Keratinocyte (primary cell): ENCODE results near the gene ANKS6. TPM values are rescaled to one million over a fixed set of nuclear protein-coding genes. Genes with fewer than 3 reads are reported as not detected.

Experiments
- DNase-seq: peaks from one replicate; pipeline ENCODE4 v3.0.0-alpha.2; 2011; ENCODE audit warnings: low read depth, missing footprints, low spot score
- FAIRE-seq: peaks from 2 replicates; lab custom pipeline; 2011; peaks lifted over from hg19 to GRCh38; lab: Jason Lieb, UNC
- H2AFZ ChIP-seq: 2 replicates; pipeline ENCODE4 v1.6.0; 2012; ENCODE audit warnings: low read length, control low read depth, inconsistent platforms; ENCODE audit not compliant: control insufficient read depth
- H3K27ac ChIP-seq: 2 replicates; pipeline ENCODE4 v1.5.1; 2011; ENCODE audit warnings: low read length; ENCODE audit not compliant: control insufficient read depth, insufficient read depth
- H3K27me3 ChIP-seq: 3 replicates; pipeline ENCODE4 v1.6.0; 2011; ENCODE audit warnings: low read length; ENCODE audit not compliant: control insufficient read depth, insufficient read depth; ENCODE audit errors: extremely low read depth
- H3K36me3 ChIP-seq, 2 experiments: 2 replicates in 1 of 2; 3 replicates in 1 of 2; pipeline ENCODE4 v1.5.1; 2011; ENCODE audit warnings: low read length in 2 of 2, mild to moderate bottlenecking in 1 of 2; ENCODE audit not compliant: control insufficient read depth in 2 of 2, insufficient read depth in 2 of 2; ENCODE audit errors: extremely low read depth in 1 of 2
- H3K4me1 ChIP-seq: 3 replicates; pipeline ENCODE4 v1.5.1; 2011; ENCODE audit warnings: low read length; ENCODE audit not compliant: control insufficient read depth, insufficient read depth; ENCODE audit errors: extremely low read depth
- H3K4me2 ChIP-seq: 3 replicates; pipeline ENCODE4 v1.6.0; 2011; ENCODE audit warnings: low read depth, low read length; ENCODE audit not compliant: control insufficient read depth, insufficient read depth; ENCODE audit errors: extremely low read depth
- H3K4me3 ChIP-seq, 3 experiments: fragments of 200-600 bp in 1 of 3; sonication (generic) in 1 of 3; 2 replicates in 2 of 3; 3 replicates in 1 of 3; pipeline ENCODE4 v1.5.1; 2011 to 2016; ENCODE audit warnings: low read length in 3 of 3, mild to moderate bottlenecking in 3 of 3, control low read depth in 2 of 3, inconsistent platforms in 1 of 3, low read depth in 1 of 3, mixed read lengths in 1 of 3, mixed run types in 1 of 3, moderate library complexity in 1 of 3; ENCODE audit not compliant: control insufficient read depth in 2 of 3, insufficient read depth in 2 of 3; ENCODE audit errors: extremely low read depth in 1 of 3
- H3K79me2 ChIP-seq: 2 replicates; pipeline ENCODE4 v1.6.0; 2012; ENCODE audit warnings: low read length; ENCODE audit not compliant: control insufficient read depth, insufficient read depth
- H3K9ac ChIP-seq: 3 replicates; pipeline ENCODE4 v1.6.0; 2011; ENCODE audit warnings: low read length; ENCODE audit not compliant: control insufficient read depth, insufficient read depth; ENCODE audit errors: extremely low read depth
- H3K9me1 ChIP-seq: 3 replicates; pipeline ENCODE4 v1.6.0; 2011; ENCODE audit warnings: low read length; ENCODE audit not compliant: control insufficient read depth, insufficient read depth; ENCODE audit errors: extremely low read depth
- H3K9me3 ChIP-seq: 2 replicates; pipeline ENCODE4 v1.5.1; 2012; ENCODE audit warnings: low read depth, low read length; ENCODE audit not compliant: control insufficient read depth
- H4K20me1 ChIP-seq: 3 replicates; pipeline ENCODE4 v1.6.0; 2011; ENCODE audit warnings: low read length; ENCODE audit not compliant: control insufficient read depth, insufficient read depth; ENCODE audit errors: extremely low read depth
- EZH2 ChIP-seq: IDR thresholded peaks from one replicate; pipeline ENCODE4 v1.6.1; 2012; ENCODE audit warnings: inconsistent platforms, mild to moderate bottlenecking, low read length, moderate library complexity
- dilution Hi-C: fragments of 300-500 bp; cut with MboI; formaldehyde crosslinking; loops from one replicate; pipeline ENCODE4 v1.7.0; 2020; ENCODE audit warnings: low sequenced_read_pairs; ENCODE audit not compliant: extremely low pct_ligation_motif_present
- polyA plus RNA-seq, 5 experiments: library from polyadenylated mRNA; depleted of rRNA in 3 of 5; stranded (reverse) in 3 of 5; stranded (forward) in 1 of 5; unstranded in 1 of 5; fragments of >200 nt; gene quantifications; 1 replicate in 1 of 5; 2 replicates in 3 of 5; 3 replicates in 1 of 5; pipeline versions ENCODE4 v1.2.1 to v1.2.3, GENCODE V29; 2011 to 2012; ENCODE audit warnings: missing spikeins in 2 of 5, low read depth in 1 of 5, low replicate concordance in 1 of 5
- TF ChIP-seq, protein P1 (sequence below), 3 experiments: IDR thresholded peaks in 1 of 3; conservative IDR thresholded peaks in 1 of 3; optimal IDR thresholded peaks in 1 of 3; 2 replicates in 2 of 3; 3 replicates in 1 of 3; pipeline versions ENCODE3 to v1.5.1; 2011; ENCODE audit warnings: low read length in 3 of 3, mild to moderate bottlenecking in 3 of 3, moderate library complexity in 2 of 3, control low read depth in 1 of 3, inconsistent platforms in 1 of 3; ENCODE audit not compliant: insufficient read depth in 2 of 3; ENCODE audit errors: extremely low read depth in 1 of 3

The ANKS6 gene
- polyA plus RNA-seq, 1 donor (not counting 4 experiments of a cell fraction or from before 2014, with no cell fraction given): 13.5 TPM

DNA sequence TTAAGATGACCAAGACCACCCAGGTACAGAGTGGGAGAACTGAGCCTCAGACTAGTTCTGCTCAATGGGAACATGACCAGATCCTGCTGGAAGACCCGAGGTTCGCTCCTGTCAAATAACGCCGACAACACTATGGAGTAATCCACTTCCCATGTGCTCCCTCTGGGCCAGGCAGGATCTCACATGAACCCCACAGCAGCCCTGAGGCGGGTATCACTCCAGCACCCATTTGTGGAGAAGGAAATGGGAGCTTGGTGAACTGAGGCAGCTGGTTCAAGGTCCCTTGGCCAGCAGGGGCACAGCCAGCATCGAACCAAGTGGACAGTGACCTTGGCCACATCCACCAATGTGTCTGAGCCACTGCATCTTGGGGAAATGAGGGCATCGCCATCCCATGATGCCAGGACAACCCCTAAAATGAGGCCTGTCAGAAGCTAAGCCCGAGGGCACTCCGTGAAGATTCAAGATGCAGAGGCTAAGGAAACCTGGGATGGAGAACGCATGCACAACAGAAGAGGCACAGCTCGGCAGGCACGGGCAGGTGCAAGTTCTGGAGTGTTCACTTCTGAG is 8.5 kb downstream of the ANKS6 start:
- Histone ChIP-seq H3K4me2 (no peak overlapping the region), H3K9ac (no peak overlapping the region), H3K9me3 (no peaks in the 10 kb centered on the region), H3K27ac (no peak overlapping the region), H3K4me3 (no peak overlapping the region), H2AFZ (no peak overlapping the region), H3K27me3 (no peaks in the 10 kb centered on the region), H4K20me1 (no peaks in the 10 kb centered on the region), H3K4me1 (peaks cover 20% of the 10 kb centered on the region), H3K9me1 (no peaks in the 10 kb centered on the region), H3K36me3 (peaks cover 3 to 12% of the 10 kb centered on the region in 2 experiments), H3K79me2 (peaks cover 10% of the 10 kb centered on the region)
- DNase-seq (no peak), FAIRE-seq (no peak)
- TF ChIP-seq, protein P1, sequence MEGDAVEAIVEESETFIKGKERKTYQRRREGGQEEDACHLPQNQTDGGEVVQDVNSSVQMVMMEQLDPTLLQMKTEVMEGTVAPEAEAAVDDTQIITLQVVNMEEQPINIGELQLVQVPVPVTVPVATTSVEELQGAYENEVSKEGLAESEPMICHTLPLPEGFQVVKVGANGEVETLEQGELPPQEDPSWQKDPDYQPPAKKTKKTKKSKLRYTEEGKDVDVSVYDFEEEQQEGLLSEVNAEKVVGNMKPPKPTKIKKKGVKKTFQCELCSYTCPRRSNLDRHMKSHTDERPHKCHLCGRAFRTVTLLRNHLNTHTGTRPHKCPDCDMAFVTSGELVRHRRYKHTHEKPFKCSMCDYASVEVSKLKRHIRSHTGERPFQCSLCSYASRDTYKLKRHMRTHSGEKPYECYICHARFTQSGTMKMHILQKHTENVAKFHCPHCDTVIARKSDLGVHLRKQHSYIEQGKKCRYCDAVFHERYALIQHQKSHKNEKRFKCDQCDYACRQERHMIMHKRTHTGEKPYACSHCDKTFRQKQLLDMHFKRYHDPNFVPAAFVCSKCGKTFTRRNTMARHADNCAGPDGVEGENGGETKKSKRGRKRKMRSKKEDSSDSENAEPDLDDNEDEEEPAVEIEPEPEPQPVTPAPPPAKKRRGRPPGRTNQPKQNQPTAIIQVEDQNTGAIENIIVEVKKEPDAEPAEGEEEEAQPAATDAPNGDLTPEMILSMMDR (optimal IDR thresholded peaks at IDR 0.05 in 1 of 3, IDR thresholded peaks at IDR 0.05 in 1 of 3, conservative IDR thresholded peaks at IDR 0.05 in 1 of 3; ENCODE audit: extremely low read depth in 1 of 3, insufficient read depth in 2 of 3, low read length in 3 of 3): no peak
- TF ChIP-seq EZH2: no peak
- dilution Hi-C loops: no loop called here

DNA sequence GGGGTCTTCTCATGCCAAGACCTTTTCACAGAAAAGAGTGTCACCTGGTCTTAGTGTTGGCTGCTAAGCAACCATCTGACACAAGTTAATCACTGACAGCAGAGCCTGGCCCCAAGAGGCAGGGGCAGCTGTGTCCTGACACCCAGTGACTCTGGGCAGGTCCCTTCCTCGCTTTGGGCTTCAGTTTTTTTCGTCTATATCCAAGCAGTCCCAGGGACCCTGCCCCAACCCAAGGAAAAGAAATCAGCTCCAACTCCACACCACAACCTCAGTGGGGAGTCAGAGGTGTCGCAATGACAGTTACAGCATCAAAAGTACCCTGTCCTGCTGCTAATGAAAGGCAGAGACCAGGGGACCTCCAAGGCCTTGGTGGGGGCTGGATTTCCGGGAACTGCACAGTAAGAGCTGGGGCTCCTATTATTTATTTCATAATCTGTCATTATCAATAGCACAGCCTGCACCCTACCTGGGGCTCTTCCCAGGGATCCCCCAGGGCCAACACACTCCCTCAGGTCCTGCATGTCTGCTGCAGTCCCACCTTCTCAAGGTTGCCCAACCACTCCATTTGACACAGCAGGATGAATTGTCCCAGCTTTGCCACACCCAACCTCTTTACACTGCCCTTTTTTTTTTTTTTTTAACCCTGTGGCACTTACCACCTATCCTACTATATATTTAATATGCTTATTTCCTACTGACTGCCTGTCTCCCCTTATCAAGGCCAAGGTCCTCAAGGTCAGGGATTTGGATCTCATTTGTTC is 9.4 kb downstream of the ANKS6 start:
- no peak overlapping the region for H3K27ac ChIP-seq
- H3K9ac ChIP-seq: no peak overlapping the region
- no peaks in the 10 kb centered on the region for H3K9me3 ChIP-seq
- DNase-seq (no peak), FAIRE-seq (no peak)
- no peaks in the 10 kb centered on the region for H3K27me3 ChIP-seq
- TF ChIP-seq, protein P1 (optimal IDR thresholded peaks at IDR 0.05 in 1 of 3, IDR thresholded peaks at IDR 0.05 in 1 of 3, conservative IDR thresholded peaks at IDR 0.05 in 1 of 3; ENCODE audit: extremely low read depth in 1 of 3, insufficient read depth in 2 of 3, low read length in 3 of 3): no peak
- no peak for TF ChIP-seq EZH2
- H3K36me3 ChIP-seq: peaks cover 3 to 15% of the 10 kb centered on the region in 2 experiments
- no peaks in the 10 kb centered on the region for H4K20me1 ChIP-seq
- H3K4me1 ChIP-seq: peaks cover 26% of the 10 kb centered on the region
- H2AFZ ChIP-seq: no peak overlapping the region
- no peak overlapping the region for H3K4me3 ChIP-seq
- H3K79me2 ChIP-seq: peaks cover 6% of the 10 kb centered on the region
- dilution Hi-C loops: no loop called here
- H3K4me2 ChIP-seq: no peak overlapping the region
- no peaks in the 10 kb centered on the region for H3K9me1 ChIP-seq
